Upper lobe of right lung (tissue), 1 donor: ENCODE measurements around the gene C11orf21. TPM values are rescaled to one million over a fixed set of nuclear protein-coding genes. Genes with fewer than 3 reads are reported as not detected.

Experiments used
- ATAC-seq: fragments of 200-7000 bp; cut with Tn5 transposase; one replicate; pipeline ENCODE4 v1.9.1; 2020; ENCODE audit warnings: mild to moderate bottlenecking, moderate library complexity
- DNase-seq: peaks from one replicate; pipeline ENCODE4 v3.0.0-alpha.2; 2020
- H3K27ac ChIP-seq: fragments of 200-600 bp; one replicate; pipeline ENCODE4 v1.8.0; 2022
- H3K27me3 ChIP-seq: fragments of 200-600 bp; one replicate; pipeline ENCODE4 v1.8.0; 2022; ENCODE audit warnings: mild to moderate bottlenecking
- H3K36me3 ChIP-seq: fragments of 200-600 bp; one replicate; pipeline ENCODE4 v1.8.0; 2022
- H3K4me1 ChIP-seq: fragments of 200-600 bp; one replicate; pipeline ENCODE4 v1.8.0; 2022
- H3K4me3 ChIP-seq: fragments of 200-600 bp; one replicate; pipeline ENCODE4 v1.8.0; 2022; ENCODE audit warnings: mild to moderate bottlenecking
- H3K9me3 ChIP-seq: fragments of 200-600 bp; one replicate; pipeline ENCODE4 v1.8.0; 2022
- intact Hi-C: fragments of 100-400 bp; cut with DNase I; formaldehyde crosslinking; loops from one replicate; pipeline ENCODE4 v1.11.0; 2022
- total RNA-seq: library from RNA; stranded (reverse); fragmentation: NEBNext Ultra II Directional; extraction: Animal tissue kit (Norgen Biotek cat#: 25700); gene quantifications from one replicate; pipeline ENCODE4 v1.2.1, GENCODE V29; 2021
- TF ChIP-seq, protein P1 (sequence below): fragments of 200-600 bp; IDR thresholded peaks from one replicate; pipeline ENCODE4 v1.8.0; 2022; ENCODE audit warnings: antibody characterized with exemption
- donor health status: DM: no; HTN: yes; CAD: no; lungs with severe emphysema.

Gene C11orf21
- total RNA-seq, 1 donor from 2014 or later: 6.5 TPM

DNA sequence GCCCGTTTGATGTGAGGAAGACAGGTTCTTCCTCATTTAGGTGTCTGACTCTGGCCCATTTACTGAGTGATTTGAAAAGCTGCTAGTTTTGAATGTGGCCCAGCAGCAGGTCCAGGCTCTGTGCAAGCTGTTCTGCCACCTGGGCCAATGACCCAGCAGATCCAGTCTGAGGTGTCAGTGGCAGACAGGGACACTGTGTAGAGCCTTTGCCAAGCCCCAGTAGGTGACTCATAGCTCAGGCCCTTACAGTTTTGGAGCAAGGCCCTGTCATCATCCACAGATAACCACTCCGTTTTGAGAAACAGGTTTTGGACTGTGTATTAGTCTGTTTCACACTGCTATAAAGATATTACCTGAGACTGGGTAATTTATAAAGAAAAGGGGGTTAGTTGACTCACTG is 24.0 kb upstream of the C11orf21 start:
- intact Hi-C loops: no loop called here
- no peaks in the 10 kb centered on the region for H3K4me1 ChIP-seq
- TF ChIP-seq, protein P1, sequence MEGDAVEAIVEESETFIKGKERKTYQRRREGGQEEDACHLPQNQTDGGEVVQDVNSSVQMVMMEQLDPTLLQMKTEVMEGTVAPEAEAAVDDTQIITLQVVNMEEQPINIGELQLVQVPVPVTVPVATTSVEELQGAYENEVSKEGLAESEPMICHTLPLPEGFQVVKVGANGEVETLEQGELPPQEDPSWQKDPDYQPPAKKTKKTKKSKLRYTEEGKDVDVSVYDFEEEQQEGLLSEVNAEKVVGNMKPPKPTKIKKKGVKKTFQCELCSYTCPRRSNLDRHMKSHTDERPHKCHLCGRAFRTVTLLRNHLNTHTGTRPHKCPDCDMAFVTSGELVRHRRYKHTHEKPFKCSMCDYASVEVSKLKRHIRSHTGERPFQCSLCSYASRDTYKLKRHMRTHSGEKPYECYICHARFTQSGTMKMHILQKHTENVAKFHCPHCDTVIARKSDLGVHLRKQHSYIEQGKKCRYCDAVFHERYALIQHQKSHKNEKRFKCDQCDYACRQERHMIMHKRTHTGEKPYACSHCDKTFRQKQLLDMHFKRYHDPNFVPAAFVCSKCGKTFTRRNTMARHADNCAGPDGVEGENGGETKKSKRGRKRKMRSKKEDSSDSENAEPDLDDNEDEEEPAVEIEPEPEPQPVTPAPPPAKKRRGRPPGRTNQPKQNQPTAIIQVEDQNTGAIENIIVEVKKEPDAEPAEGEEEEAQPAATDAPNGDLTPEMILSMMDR: no peak
- H3K27ac ChIP-seq: no peak overlapping the region
- no peaks in the 10 kb centered on the region for H3K9me3 ChIP-seq
- no peak overlapping the region for H3K4me3 ChIP-seq
- peak; percentile 87 for ATAC-seq
- no peaks in the 10 kb centered on the region for H3K36me3 ChIP-seq
- DNase-seq: peak; percentile 59
- H3K27me3 ChIP-seq: no peaks in the 10 kb centered on the region

DNA sequence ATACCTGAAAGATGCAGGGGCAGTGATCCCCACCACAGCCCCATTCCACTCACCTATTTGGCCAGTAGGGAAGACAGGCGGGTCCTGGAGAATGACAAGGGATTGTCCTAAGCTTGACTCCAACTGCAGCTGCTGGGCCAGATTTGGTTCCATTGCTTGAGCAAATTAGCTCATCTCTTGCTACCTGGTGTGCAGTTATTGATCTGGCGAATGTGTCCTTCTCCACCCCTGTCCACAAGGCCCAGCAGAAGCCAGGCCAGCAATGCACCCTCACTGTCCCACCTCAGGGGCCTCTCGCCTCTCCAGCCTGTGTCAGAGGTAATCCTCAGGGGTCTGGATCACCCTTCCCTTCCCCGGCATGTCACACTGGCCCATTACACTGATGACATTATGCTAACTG is 23.4 kb upstream of the C11orf21 start:
- TF ChIP-seq, protein P1: no peak
- H3K4me3 ChIP-seq: no peak overlapping the region
- intact Hi-C loops: no loop called here
- H3K27me3 ChIP-seq: no peaks in the 10 kb centered on the region
- H3K36me3 ChIP-seq: no peaks in the 10 kb centered on the region
- DNase-seq: peak; percentile 32
- ATAC-seq: no peak
- no peaks in the 10 kb centered on the region for H3K9me3 ChIP-seq
- no peak overlapping the region for H3K27ac ChIP-seq
- no peaks in the 10 kb centered on the region for H3K4me1 ChIP-seq

DNA sequence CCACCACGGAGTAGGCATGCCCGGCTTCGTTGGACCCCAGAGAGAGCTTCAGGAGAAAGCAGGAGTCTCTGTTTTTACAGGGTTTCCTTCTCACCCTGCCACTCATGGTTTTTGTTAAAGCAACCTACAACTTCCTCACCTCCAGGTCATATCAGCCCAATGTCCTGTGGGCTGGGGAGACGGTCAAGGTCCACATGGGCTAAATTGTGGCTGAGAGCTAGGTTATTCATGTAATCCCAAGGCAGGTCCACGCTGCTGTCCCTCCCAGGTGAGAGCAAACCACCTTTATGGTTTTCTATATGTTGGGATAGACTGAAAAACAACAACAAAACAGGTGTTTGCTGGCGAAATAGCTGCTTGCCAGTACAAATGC is 19.6 kb upstream of the C11orf21 start:
- DNase-seq: no peak
- TF ChIP-seq, protein P1: no peak
- intact Hi-C loops: no loop called here

DNA sequence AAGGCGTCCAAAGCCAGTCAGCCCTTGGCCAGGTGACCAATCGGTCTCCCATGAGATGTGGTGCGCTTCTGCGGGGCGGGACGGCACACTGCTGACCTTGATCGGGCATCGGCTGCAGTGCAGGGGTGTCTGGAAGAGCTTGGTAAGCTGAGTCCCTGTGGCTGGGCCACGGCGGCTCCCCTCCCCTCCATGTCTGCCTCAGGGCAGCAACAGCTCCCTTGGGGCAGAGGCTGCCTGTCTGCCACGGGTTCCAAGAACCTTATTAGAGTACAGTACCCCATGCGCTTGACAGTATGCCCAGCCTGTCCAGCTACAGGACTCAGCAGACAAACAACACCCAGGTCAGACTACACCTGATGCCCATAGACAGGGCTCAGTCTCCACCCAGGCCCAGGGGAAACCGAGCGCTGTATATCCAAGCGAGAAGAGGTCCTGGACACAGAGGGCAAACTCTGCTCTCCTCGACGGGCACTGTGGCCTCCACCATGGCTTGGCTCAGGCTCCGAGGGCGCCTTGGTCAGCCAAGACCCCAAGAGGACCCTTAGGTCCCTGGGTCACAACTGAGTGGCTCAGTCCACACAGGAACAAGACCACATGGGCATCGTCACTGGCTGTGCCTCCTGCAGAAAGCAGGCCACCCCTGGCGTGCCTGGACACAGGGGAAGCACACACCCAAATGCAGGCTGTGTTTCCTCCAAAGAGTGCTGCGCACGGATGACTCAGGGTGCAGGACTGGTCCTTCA is 19.0 kb upstream of the C11orf21 start:
- Histone ChIP-seq H3K36me3 (no peaks in the 10 kb centered on the region), H3K9me3 (no peaks in the 10 kb centered on the region), H3K27me3 (no peaks in the 10 kb centered on the region), H3K27ac (no peak overlapping the region), H3K4me1 (no peaks in the 10 kb centered on the region), H3K4me3 (no peak overlapping the region)
- ATAC-seq: no peak
- DNase-seq: peak; percentile 52
- TF ChIP-seq, protein P1: no peak
- intact Hi-C loops: no loop called here

More for the DNA sequence above, 19.6 kb upstream of the C11orf21 start:
- H3K4me3 ChIP-seq: no peak overlapping the region
- no peak overlapping the region for H3K27ac ChIP-seq
- ATAC-seq: no peak
- no peaks in the 10 kb centered on the region for H3K4me1 ChIP-seq
- no peaks in the 10 kb centered on the region for H3K9me3 ChIP-seq
- no peaks in the 10 kb centered on the region for H3K27me3 ChIP-seq
- H3K36me3 ChIP-seq: no peaks in the 10 kb centered on the region

DNA sequence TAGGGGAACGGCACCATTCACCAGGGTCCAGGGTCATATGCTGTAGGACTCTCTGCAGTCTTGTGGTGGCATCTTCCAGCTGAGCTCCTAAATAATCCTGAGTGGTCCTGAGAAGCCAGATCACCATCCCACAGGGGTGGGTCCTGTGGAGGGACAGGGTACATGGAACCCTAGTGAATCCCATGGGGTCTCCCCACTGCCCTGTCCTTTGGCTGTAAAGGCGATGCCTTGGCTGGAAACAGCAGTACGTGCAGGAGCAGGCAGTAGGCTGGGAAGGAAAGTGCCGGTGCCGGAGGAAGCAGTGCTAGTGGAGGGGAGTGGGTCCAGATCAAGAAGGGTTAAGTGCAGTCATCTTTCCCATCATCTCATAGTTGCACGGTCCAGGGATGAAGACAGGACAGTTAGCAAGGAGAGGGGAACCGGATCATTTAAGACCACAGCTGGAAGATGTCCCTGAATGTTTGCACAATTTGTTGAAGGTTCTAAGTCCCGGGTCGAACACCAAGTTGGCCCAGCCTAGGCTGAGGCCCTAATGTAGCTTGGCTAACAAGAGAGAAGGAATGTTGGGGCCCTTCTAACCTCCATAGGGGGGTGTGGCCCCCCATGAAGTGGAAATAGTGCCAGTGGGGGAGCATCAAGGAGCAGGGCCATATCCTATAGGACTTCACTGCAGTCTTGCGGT is 18.2 kb upstream of the C11orf21 start:
- Histone ChIP-seq H3K27me3 (no peaks in the 10 kb centered on the region), H3K4me3 (no peak overlapping the region), H3K27ac (no peak overlapping the region), H3K9me3 (no peaks in the 10 kb centered on the region), H3K36me3 (no peaks in the 10 kb centered on the region), H3K4me1 (peaks cover 4% of the 10 kb centered on the region)
- TF ChIP-seq, protein P1: no peak
- DNase-seq (peak; percentile 41), ATAC-seq (no peak)
- intact Hi-C loops: no loop called here
